Measurements from ENCODE around the gene PTPRK. TPM values are rescaled to one million over a fixed set of nuclear protein-coding genes. Genes with fewer than 3 reads are reported as not detected.

PTPRK gene
- total RNA-seq, 1 donor from 2014 or later = 78.6 TPM

DNA sequence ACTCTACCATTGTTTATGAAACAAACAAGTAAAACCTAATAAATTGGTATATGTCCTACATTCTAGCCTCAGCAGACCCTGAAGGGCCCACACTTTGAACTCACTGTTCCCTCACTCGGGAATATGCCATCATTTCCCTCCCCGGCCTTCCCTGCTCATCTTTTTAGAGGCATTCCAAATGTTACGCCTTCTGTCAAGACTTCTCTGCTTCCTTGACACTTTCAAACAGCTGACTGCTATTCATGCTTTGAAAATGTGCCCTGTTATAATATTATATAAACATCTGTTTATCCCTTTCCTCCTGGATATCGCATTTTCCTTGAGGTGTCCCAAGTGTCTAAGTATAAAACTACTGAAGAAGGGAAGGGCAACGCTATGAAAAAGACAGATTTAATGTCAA, 370.0 kb downstream of the PTPRK start:
- no peak for DNase-seq (ENCODE audit: low read depth in 2 of 2)

DNA sequence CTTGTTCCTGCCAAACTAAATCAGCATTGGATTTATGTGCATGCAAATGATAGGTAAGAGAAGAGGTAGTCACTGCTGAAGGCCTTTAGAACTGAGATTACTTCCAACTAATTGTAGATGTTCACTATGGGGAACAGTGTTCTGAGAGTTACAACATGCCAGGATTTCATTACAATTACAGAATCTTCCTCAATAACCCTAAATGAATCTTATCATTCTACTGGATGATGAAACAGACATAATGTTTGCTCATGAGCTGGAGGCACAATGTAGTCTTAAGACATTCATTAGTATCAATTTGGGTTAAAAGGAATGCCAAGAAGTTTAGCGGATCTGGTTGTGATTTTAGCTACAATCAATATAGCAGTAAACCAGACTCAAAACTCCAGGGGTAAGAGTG, 370.6 kb downstream of the PTPRK start:
- no peak for DNase-seq (ENCODE audit: low read depth in 2 of 2)

GRCh38 chr6:128144320-128144719, 376.1 kb downstream of the PTPRK start:
- DNase-seq (ENCODE audit: low read depth in 2 of 2) = no peak

GRCh38 chr6:128141932-128142331, 378.5 kb downstream of the PTPRK start:
- DNase-seq (ENCODE audit: low read depth in 2 of 2) = no peak

GRCh38 chr6:128139519-128139918, 380.9 kb downstream of the PTPRK start:
- DNase-seq (ENCODE audit: low read depth in 2 of 2) = peak; percentile 11 to 59

- no peak for DNase-seq (ENCODE audit: low read depth in 2 of 2)
These were observed 381.7 kb downstream of the PTPRK start for GRCh38 chr6:128138694-128139093.

GRCh38 chr6:128135325-128135724, 385.1 kb downstream of the PTPRK start:
- DNase-seq (ENCODE audit: low read depth in 2 of 2) = no peak

DNA sequence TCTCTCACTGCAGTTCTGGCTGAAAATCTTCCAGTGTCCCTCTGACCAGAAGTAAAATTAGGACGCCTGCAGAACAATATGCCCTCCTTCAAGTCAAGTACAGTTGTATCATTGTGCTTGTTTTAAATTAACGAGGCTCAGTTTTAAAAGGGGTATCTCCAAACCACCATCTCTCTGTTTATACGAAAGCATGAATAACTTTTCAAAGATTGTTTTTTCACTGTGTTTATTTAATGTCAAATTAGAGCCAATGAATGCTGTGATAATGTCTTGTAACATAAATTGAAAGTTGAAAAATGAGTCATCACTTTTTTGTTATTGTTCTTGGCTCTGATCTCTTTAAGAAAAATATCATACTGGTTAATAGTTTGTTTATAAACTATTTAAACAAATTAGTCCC, 388.8 kb downstream of the PTPRK start:
- DNase-seq (ENCODE audit: low read depth in 2 of 2) = peak; percentile 49 to 53

DNA sequence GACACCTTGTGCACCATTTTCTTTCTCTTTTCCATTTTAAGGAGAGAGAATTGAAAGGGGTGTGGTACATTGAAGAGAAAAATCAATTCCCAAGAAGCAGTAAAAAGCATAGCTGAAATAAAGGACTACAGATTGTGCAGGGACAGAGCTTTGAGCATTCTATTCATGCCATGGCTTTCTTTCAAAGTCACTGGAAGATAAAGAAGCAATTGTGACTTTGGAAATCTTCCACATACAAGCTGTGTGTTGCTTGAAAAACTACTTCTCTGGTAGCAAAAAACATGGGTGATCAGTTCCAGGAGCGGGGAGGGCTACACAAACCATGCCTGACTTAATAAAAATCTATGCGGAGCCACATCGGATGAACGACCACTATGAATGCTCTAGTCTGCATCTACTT, 389.4 kb downstream of the PTPRK start:
- no peak for DNase-seq (ENCODE audit: low read depth in 2 of 2)

GRCh38 chr6:128129679-128130078, 390.7 kb downstream of the PTPRK start:
- no peak for DNase-seq (ENCODE audit: low read depth in 2 of 2)

DNA sequence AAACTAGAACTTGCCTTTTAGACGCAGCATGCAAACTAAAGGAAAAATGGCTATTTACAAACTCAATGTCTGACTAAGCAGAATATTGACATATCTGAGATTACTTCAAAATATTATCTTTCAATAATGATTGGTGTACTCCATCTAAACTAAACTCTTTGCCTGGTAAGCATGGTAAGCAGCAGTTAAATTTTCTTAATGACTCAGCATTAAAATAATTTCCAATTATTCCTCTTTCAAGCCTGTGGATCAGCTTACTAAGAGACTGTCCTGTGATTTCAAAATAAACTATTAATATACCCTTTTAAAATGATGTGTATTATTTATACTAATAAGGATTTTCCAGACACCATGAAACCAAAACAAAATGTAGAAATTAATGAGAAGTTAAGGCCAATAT, 392.7 kb downstream of the PTPRK start:
- no peak for DNase-seq (ENCODE audit: low read depth in 2 of 2)

DNA sequence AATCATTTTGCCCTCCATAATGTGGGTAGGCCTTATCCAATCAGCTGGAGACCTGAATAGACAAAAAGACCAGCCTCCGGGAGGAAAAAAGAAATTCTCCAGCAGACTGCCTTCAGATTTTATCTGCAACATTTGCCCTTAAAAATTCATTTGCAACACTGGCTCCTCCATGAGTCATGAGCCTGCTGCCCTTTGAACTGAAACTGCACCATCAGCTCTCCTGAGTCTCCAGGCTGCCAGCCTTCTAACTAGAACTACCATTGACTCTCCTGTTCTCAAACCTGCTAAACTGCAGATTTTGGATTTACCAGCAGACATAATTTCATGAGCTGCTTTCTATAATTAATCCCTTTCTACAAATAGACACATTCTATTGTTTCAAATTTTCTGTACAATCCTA, 395.7 kb downstream of the PTPRK start:
- DNase-seq (ENCODE audit: low read depth in 2 of 2) = no peak

GRCh38 chr6:128121610-128122009, 398.8 kb downstream of the PTPRK start:
- DNase-seq (ENCODE audit: low read depth in 2 of 2) = no peak

DNA sequence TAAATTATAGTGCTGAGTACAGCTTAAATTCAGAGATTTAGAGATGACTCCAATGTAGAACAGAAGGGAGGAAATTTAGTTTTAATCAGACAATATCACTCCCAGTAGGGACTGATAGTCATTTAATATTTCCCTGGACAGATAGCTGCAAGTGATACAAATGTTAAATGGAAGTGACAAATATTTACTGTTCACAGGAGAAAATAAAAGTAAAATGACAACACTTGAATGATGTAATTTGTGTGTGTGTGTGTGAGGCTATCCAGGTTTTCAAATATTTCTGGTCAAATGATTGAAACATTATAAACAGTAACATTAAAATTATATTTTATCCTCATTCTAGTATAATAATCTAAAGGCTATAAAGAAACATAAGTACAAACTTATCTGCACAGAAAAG, 399.2 kb downstream of the PTPRK start:
- no peak for DNase-seq (ENCODE audit: low read depth in 2 of 2)

GRCh38 chr6:128118401-128118800, 402.0 kb downstream of the PTPRK start:
- DNase-seq (ENCODE audit: low read depth in 2 of 2) = peak; percentile 35 to 53

- DNase-seq (ENCODE audit: low read depth in 2 of 2) = no peak
These were observed 402.5 kb downstream of the PTPRK start for GRCh38 chr6:128117916-128118315.

DNA sequence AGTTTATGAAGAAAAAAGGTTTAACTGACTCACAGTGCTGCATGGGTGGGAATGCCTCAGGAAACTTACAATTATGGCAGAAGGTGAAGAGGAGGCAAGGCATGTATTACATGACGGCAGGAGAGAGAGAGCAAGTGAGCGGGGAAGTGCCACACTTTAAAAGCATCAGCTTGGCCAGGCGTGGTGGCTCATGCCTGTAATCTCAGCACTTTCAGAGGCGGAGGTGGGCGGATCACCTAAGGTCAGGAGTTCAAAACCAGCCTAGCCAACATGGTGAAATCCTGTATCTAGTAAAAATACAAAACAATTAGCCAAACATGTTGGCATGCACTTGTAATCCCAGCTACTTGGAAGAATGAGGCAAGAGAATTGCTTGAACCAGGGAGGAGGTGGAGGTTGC, 406.2 kb downstream of the PTPRK start:
- DNase-seq (ENCODE audit: low read depth in 2 of 2) = no peak

GRCh38 chr6:128112494-128112893, 407.9 kb downstream of the PTPRK start:
- DNase-seq (ENCODE audit: low read depth in 2 of 2) = peak; percentile 44 to 73

DNA sequence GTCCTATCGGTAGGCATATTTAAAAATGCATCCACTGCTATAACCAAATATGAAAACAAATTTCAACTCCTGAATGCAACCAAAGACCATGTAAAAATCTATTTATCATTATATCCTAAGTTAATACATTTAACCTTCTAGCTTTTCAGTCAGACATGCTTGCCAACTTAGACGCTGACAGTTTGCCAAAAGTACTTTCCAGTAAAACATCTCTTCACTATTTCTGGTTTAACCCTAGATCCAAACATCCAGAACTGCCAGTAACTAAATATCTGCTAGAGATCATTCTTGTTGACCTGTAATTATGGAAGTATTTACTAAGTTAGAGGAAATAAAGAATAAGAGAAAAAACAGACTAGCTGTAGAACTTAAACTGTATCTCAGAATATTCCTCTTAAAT, 409.3 kb downstream of the PTPRK start:
- peak in 1 of 2 donors; percentile 58 for DNase-seq (ENCODE audit: low read depth in 2 of 2)

DNA sequence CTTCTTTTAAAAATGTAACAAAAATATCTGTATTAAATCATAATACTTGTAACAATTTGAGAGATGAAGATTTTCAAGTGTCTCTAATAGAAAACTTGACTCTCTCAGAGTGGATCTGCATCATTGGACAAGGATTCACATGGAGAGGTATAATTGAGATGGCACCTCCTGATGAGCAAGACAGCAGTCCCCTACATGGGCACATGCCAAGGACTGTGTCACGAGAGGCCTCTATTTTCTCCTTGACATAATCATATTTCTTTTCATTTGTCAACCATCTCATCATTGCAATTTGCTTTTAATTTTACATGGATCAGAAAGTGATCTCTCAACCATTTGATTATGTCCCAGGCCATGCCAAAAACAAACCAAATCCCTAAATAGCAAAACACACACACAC, 412.7 kb downstream of the PTPRK start:
- no peak for DNase-seq (ENCODE audit: low read depth in 2 of 2)

DNA sequence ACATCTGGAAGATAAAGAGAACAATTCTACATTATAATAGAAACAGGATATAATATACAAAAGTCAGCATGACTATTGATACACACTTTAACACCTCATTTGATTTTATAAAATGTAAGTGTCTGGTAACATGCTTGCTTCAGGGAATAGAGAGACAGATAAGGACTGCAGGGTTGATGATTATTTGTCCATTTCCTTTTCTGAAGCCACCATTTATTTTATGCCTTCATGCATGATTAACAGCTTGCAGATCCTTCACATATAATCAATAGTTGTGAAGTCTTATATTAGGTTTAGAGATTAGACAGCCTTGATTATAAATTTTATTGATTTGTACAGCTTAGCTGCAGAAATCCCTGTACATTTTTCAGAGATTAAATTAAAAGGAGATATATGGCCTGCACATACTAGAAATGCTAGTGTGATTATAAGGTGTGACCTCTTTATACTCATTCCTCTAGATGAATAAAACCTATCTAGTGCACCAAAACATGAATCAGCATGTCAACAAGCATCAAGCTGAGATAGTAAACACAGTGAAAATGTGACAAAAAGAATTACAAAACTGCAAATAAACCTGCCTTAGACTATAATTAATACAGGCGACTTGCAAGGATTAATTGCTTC, 420.7 kb downstream of the PTPRK start:
- no peak for DNase-seq (ENCODE audit: low read depth in 2 of 2)

DNA sequence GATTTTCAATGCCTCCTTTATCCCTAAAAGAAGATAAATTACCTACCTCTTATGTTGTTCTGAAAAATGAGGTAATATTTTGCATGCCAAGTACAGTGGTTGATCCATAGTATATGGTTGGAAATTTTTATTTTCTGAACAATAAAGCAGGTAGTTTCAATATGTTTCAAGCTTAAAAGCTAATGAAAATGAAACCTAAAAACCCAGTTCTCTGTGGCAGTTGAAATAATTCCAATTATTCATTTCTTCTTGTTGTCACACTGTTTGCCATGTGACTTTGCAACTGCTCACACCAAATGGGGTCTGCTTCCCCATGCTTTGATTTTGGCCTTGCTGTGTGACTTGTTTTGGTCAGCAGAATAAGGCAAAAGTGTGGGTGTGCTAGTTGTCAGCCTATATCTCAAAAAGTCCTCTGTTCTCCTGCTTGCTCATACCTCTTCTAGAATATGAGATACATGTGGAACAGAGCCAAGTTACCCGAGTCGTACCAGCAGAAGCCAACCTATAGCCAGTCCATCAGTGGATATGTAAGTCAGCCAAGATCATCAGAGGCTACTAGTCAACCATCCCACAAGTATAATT, 422.3 kb downstream of the PTPRK start:
- no peak for DNase-seq (ENCODE audit: low read depth in 2 of 2)

GRCh38 chr6:128097009-128097408, 423.4 kb downstream of the PTPRK start:
- no peak for DNase-seq (ENCODE audit: low read depth in 2 of 2)

DNA sequence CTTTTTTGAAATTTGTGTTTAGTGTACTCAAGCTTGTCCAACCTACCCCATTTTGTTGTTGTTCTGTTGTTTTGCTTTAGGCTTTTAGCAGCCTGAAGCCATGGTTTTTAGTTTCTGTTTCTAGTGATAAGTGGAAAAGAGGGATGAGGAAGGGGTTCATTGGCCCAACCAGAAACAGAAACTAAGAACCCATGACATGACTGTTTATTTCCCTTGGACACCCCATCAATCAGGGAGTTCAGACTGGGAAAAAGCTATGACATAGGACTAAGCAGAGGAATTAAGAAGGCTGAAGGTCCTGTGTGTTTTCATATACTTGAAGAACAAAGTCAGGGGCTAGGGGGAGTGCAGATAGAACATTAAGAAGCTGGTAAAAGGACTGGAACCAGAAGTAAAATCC, 425.0 kb downstream of the PTPRK start:
- DNase-seq (ENCODE audit: low read depth in 2 of 2) = peak; percentile 17 to 46
